Activated naive CD8-positive, alpha-beta T cell (primary cell): ENCODE measurements around the gene RNF212.

Source experiments
- H3K27ac Mint-ChIP-seq: one replicate; pipeline ENCODE4 v1.8.0; 2021; ENCODE audit warnings: mixed read lengths
- H3K27me3 Mint-ChIP-seq: one replicate; pipeline ENCODE4 v1.8.0; 2021; ENCODE audit warnings: mixed read lengths
- H3K36me3 Mint-ChIP-seq: one replicate; pipeline ENCODE4 v1.8.0; 2021; ENCODE audit warnings: mixed read lengths
- H3K4me1 Mint-ChIP-seq: one replicate; pipeline ENCODE4 v1.8.0; 2021; ENCODE audit warnings: low read depth, mixed read lengths
- H3K4me3 Mint-ChIP-seq: one replicate; pipeline ENCODE4 v1.8.0; 2021; ENCODE audit warnings: mild to moderate bottlenecking, mixed read lengths
- H3K9me3 Mint-ChIP-seq: one replicate; pipeline ENCODE4 v1.8.0; 2021; ENCODE audit warnings: low read depth, mixed read lengths

RNF212 gene

GRCh38 chr4:1035510-1035909, 77.9 kb downstream of the RNF212 start:
- H3K27ac Mint-ChIP-seq: no peak overlapping the region
- no peak overlapping the region for H3K4me3 Mint-ChIP-seq
- H3K27me3 Mint-ChIP-seq: no peaks in the 10 kb centered on the region
- H3K4me1 Mint-ChIP-seq: no peaks in the 10 kb centered on the region
- no peaks in the 10 kb centered on the region for H3K9me3 Mint-ChIP-seq
- H3K36me3 Mint-ChIP-seq: no peaks in the 10 kb centered on the region

- Mint-ChIP-seq H3K36me3 (no peaks in the 10 kb centered on the region), H3K4me1 (no peaks in the 10 kb centered on the region), H3K4me3 (no peak overlapping the region), H3K9me3 (no peaks in the 10 kb centered on the region), H3K27ac (no peak overlapping the region), H3K27me3 (no peaks in the 10 kb centered on the region)
Observed at GRCh38 chr4:1033840-1034551, 79.4 kb downstream of the RNF212 start.

DNA sequence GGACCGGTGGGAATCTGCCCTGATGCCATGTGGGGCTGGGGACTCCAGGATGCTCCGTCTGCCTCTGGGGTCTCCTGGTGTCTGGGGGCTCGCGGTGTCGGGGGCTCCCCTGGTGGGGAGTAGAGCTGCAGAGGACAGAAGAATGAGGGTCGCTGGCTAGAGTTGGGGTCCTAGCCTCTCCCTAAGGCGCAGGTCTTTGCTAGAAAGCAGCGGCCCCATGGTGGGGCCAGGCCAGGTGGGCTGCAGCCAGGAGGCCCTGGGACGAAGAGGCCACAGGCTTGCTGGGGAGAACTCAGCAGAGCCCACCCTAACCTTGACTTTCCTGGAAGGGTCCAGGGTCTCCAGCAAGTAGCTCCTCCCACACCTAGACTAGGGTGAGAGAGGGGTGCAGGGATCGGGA, 80.5 kb downstream of the RNF212 start:
- H3K4me3 Mint-ChIP-seq: no peak overlapping the region
- H3K4me1 Mint-ChIP-seq: no peaks in the 10 kb centered on the region
- H3K9me3 Mint-ChIP-seq: no peaks in the 10 kb centered on the region
- H3K27me3 Mint-ChIP-seq: no peaks in the 10 kb centered on the region
- no peak overlapping the region for H3K27ac Mint-ChIP-seq
- H3K36me3 Mint-ChIP-seq: no peaks in the 10 kb centered on the region

DNA sequence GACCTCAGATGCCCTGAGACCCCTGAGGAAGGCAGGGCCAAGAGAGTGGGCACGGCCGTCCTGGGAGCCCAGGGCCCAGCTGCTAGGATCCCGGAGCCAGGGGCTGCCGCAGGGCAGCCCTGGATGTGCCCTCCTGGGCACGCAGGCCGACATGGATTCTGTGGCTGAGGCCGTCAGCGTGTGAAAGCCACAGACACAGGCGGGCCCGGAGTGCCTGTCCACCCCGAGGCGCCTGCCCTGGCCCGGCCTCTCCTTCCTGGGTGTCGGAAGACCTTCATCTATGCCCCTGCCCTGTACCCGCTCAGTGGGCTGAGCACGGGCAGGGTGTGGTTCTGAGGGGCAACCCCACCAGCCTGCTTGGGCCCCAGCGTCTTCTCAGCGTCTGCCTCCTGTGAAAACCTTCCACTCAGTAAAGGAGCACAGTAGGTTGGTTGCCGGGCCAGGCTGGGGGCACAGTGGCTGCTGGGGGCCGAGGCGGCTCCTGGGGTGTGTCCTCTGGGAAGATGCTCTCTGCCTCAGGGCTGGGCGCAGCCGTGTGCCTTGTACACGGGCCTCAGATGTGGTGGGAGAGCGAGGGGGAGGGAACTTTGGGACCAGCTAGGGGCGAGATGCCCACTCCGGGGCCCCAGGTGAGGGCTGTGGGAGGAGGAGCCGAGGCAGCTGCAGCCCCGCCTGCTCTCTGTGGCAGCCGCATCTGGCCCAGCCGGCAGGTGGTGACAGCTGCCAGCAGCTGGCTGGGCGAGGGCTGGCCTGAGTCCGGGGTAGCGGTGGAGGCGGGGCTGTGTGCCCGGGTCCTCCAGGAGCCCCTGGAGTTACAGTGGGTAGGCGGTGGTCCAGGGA, 81.2 kb downstream of the RNF212 start:
- Mint-ChIP-seq H3K36me3 (no peaks in the 10 kb centered on the region), H3K27me3 (no peaks in the 10 kb centered on the region), H3K4me3 (no peak overlapping the region)

DNA sequence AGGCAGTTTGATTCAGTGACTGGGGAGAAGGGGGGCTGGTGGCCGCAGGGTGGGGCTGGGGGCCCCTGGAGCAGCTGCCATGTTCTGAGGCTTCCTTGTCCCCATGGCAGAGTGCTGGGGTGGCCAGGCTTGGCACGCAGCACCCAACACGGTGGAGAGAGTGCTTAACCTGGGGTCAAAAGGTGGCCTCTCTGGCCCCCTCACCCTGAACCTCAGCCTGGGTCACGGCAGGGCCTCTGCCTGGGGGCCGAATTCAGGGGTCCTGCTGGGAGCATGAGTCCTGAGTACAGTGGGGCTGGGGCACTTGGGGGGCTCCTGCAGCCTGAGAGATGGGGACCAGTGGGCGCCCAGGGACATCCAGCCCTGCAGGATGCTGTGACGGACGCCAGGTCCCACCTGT, 82.0 kb downstream of the RNF212 start:
- Mint-ChIP-seq H3K27ac (no peak overlapping the region), H3K9me3 (no peaks in the 10 kb centered on the region), H3K4me1 (no peaks in the 10 kb centered on the region), H3K36me3 (no peaks in the 10 kb centered on the region), H3K27me3 (no peaks in the 10 kb centered on the region), H3K4me3 (no peak overlapping the region)

More for the DNA sequence above, 81.2 kb downstream of the RNF212 start:
- no peaks in the 10 kb centered on the region for H3K4me1 Mint-ChIP-seq
- H3K27ac Mint-ChIP-seq: no peak overlapping the region
- H3K9me3 Mint-ChIP-seq: no peaks in the 10 kb centered on the region

GRCh38 chr4:1030559-1030958, 82.8 kb downstream of the RNF212 start:
- Mint-ChIP-seq H3K27ac (no peak overlapping the region), H3K4me1 (no peaks in the 10 kb centered on the region), H3K4me3 (no peak overlapping the region), H3K36me3 (no peaks in the 10 kb centered on the region), H3K9me3 (no peaks in the 10 kb centered on the region), H3K27me3 (no peaks in the 10 kb centered on the region)

DNA sequence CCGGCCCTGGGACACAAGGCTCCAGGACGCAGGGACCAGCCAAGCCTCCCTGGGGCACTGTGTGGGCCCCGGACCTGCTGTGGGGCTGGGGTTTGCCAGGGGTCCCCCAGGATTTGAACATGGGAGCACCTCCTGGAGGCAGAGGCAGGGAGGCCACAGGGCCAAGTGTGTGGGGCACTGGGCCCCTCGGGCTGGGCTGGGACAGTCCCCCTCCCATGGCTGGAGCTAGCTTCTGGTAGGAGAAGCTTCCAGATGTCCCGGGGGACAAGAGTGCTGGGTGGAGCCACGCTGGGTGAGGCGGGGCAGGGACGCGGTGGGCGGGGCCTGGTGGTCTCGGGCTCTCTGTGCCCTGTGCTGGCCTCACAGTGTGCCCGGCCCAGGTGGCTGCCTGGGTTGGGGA, 83.3 kb downstream of the RNF212 start:
- no peaks in the 10 kb centered on the region for H3K4me1 Mint-ChIP-seq
- no peak overlapping the region for H3K4me3 Mint-ChIP-seq
- no peaks in the 10 kb centered on the region for H3K27me3 Mint-ChIP-seq
- no peaks in the 10 kb centered on the region for H3K9me3 Mint-ChIP-seq
- H3K27ac Mint-ChIP-seq: no peak overlapping the region
- H3K36me3 Mint-ChIP-seq: peaks cover 3% of the 10 kb centered on the region

DNA sequence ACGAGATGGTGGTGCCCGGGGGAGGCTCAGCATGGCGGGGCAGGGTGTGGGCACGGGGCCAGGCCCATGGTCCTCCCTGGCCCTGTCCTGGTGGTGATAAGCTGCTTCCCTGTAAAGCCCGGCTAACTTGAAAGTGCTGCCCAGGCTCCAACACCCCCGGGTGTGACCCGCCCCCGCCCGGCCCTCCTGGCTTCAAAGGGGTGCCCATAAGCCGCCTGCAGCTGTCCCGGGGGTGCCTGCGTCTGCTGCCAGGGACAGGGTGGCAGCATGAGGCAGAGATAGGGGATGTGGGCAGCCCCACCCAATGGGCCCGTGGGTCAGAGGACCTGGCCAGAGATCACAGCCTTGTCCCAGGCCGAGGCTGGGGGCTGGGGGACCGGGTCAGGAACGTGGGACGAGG, 83.8 kb downstream of the RNF212 start:
- Mint-ChIP-seq H3K27me3 (no peaks in the 10 kb centered on the region), H3K4me1 (no peaks in the 10 kb centered on the region), H3K4me3 (no peak overlapping the region), H3K36me3 (peaks cover 3% of the 10 kb centered on the region), H3K9me3 (no peaks in the 10 kb centered on the region), H3K27ac (no peak overlapping the region)

GRCh38 chr4:1028574-1029220, 84.7 kb downstream of the RNF212 start:
- Mint-ChIP-seq H3K4me1 (no peaks in the 10 kb centered on the region), H3K27me3 (no peaks in the 10 kb centered on the region), H3K27ac (no peak overlapping the region), H3K4me3 (no peak overlapping the region), H3K9me3 (no peaks in the 10 kb centered on the region), H3K36me3 (peaks cover 3% of the 10 kb centered on the region)

- H3K27ac Mint-ChIP-seq: no peak overlapping the region
- H3K4me3 Mint-ChIP-seq: no peak overlapping the region
- H3K4me1 Mint-ChIP-seq: no peaks in the 10 kb centered on the region
- H3K27me3 Mint-ChIP-seq: no peaks in the 10 kb centered on the region
- H3K9me3 Mint-ChIP-seq: no peaks in the 10 kb centered on the region
- H3K36me3 Mint-ChIP-seq: peaks cover 3% of the 10 kb centered on the region
Observed at GRCh38 chr4:1027915-1028238, 85.5 kb downstream of the RNF212 start.

- H3K4me3 Mint-ChIP-seq: no peak overlapping the region
- H3K9me3 Mint-ChIP-seq: no peaks in the 10 kb centered on the region
- no peaks in the 10 kb centered on the region for H3K4me1 Mint-ChIP-seq
- H3K27me3 Mint-ChIP-seq: no peaks in the 10 kb centered on the region
- peaks cover 3% of the 10 kb centered on the region for H3K36me3 Mint-ChIP-seq
- no peak overlapping the region for H3K27ac Mint-ChIP-seq
Observed at GRCh38 chr4:1027219-1027914, 86.0 kb downstream of the RNF212 start.

DNA sequence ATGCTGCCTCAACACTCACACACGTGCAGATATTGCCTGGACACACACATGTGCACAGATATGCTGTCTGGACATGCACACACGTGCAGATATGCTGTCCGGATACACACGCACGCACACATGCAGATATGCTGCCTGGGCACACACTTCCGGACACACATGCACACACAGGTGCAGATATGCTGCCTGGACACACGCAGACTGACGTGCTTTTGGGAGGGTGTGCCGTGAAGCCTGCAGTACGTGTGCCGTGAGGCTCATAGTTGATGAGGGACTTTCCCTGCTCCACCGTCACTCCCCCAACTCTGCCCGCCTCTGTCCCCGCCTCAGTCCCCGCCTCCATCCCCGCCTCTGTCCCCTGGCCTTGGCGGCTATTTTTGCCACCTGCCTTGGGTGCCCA, 87.2 kb downstream of the RNF212 start:
- H3K4me1 Mint-ChIP-seq: no peaks in the 10 kb centered on the region
- H3K27ac Mint-ChIP-seq: no peak overlapping the region

DNA sequence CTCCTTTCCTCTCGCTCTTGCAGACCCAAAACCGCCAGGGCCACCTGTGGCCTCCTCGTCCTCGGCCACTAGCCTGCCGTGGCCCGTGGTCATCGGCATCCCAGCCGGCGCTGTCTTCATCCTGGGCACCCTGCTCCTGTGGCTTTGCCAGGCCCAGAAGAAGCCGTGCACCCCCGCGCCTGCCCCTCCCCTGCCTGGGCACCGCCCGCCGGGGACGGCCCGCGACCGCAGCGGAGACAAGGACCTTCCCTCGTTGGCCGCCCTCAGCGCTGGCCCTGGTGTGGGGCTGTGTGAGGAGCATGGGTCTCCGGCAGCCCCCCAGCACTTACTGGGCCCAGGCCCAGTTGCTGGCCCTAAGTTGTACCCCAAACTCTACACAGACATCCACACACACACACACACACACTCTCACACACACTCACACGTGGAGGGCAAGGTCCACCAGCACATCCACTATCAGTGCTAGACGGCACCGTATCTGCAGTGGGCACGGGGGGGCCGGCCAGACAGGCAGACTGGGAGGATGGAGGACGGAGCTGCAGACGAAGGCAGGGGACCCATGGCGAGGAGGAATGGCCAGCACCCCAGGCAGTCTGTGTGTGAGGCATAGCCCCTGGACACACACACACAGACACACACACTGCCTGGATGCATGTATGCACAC, 88.3 kb downstream of the RNF212 start:
- no peaks in the 10 kb centered on the region for H3K27me3 Mint-ChIP-seq
- no peaks in the 10 kb centered on the region for H3K9me3 Mint-ChIP-seq
- no peak overlapping the region for H3K4me3 Mint-ChIP-seq
- H3K27ac Mint-ChIP-seq: no peak overlapping the region
- H3K4me1 Mint-ChIP-seq: no peaks in the 10 kb centered on the region
- H3K36me3 Mint-ChIP-seq: peaks cover 3% of the 10 kb centered on the region

More for the DNA sequence above, 87.2 kb downstream of the RNF212 start:
- no peaks in the 10 kb centered on the region for H3K9me3 Mint-ChIP-seq
- H3K27me3 Mint-ChIP-seq: no peaks in the 10 kb centered on the region
- H3K36me3 Mint-ChIP-seq: peaks cover 3% of the 10 kb centered on the region
- no peak overlapping the region for H3K4me3 Mint-ChIP-seq

DNA sequence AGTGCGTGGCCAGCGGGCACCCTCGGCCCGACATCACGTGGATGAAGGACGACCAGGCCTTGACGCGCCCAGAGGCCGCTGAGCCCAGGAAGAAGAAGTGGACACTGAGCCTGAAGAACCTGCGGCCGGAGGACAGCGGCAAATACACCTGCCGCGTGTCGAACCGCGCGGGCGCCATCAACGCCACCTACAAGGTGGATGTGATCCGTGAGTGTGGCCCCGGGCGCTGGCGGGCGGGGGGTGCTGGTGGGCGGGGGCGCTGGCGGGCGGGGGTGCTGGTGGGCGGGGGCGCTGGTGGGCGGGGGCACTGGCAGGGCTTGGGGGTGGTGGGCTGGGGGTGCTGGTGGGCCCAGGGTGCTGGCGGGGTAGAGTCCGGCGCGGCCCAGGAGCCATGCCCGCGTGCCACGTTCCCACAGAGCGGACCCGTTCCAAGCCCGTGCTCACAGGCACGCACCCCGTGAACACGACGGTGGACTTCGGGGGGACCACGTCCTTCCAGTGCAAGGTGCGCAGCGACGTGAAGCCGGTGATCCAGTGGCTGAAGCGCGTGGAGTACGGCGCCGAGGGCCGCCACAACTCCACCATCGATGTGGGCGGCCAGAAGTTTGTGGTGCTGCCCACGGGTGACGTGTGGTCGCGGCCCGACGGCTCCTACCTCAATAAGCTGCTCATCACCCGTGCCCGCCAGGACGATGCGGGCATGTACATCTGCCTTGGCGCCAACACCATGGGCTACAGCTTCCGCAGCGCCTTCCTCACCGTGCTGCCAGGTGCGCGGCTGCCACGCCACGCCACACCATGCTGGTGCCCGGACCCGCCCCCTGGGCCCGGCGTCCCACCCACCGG, 89.2 kb downstream of the RNF212 start:
- no peak overlapping the region for H3K4me3 Mint-ChIP-seq
- H3K4me1 Mint-ChIP-seq: no peaks in the 10 kb centered on the region
- H3K27ac Mint-ChIP-seq: no peak overlapping the region
- H3K27me3 Mint-ChIP-seq: no peaks in the 10 kb centered on the region
- H3K9me3 Mint-ChIP-seq: no peaks in the 10 kb centered on the region
- peaks cover 3% of the 10 kb centered on the region for H3K36me3 Mint-ChIP-seq
